CD14-positive monocyte (primary cell): Measurements from ENCODE around the gene SORBS2. TPM values are rescaled to one million over a fixed set of nuclear protein-coding genes. Genes with fewer than 3 reads are reported as not detected.

Experiments used
- DNase-seq, 3 donors: peaks; one replicate each; pipeline ENCODE4 v3.0.0-alpha.2; 2011 to 2022
- H2AFZ ChIP-seq: 2 replicates; pipeline ENCODE4 v1.6.0; 2012; ENCODE audit warnings: mild to moderate bottlenecking, low read depth, low read length, inconsistent platforms; ENCODE audit not compliant: insufficient read depth, poor library complexity, severe bottlenecking
- H3K27ac ChIP-seq, 2 donors: 1 replicate in 1 of 2; 2 replicates in 1 of 2; pipeline ENCODE4 v1.5.1; 2012 to 2013; ENCODE audit warnings: low read length in 2 of 2, control low read depth in 1 of 2, inconsistent platforms in 1 of 2, low read depth in 1 of 2, mild to moderate bottlenecking in 1 of 2
- H3K27me3 ChIP-seq, 2 donors: one replicate each; pipeline versions ENCODE4 v1.6.0 to v1.6.1; 2011 to 2013; ENCODE audit warnings: low read length in 2 of 2; ENCODE audit not compliant: control insufficient read depth in 2 of 2, insufficient read depth in 2 of 2
- H3K36me3 ChIP-seq, 2 donors: replicated peaks in 1 of 2; 1 replicate in 1 of 2; 2 replicates in 1 of 2; pipeline versions ENCODE4 v1.5.1 to v1.6.1; 2012 to 2013; ENCODE audit warnings: low read length in 2 of 2, control low read depth in 1 of 2, inconsistent platforms in 1 of 2, mild to moderate bottlenecking in 1 of 2; ENCODE audit not compliant: insufficient read depth in 2 of 2, control insufficient read depth in 1 of 2
- H3K4me1 ChIP-seq, 2 donors: 1 replicate in 1 of 2; 2 replicates in 1 of 2; pipeline versions ENCODE4 v1.5.1 to v1.6.1; 2012 to 2013; ENCODE audit warnings: low read length in 2 of 2, control low read depth in 1 of 2, inconsistent platforms in 1 of 2, mild to moderate bottlenecking in 1 of 2, moderate library complexity in 1 of 2; ENCODE audit not compliant: insufficient read depth in 2 of 2, control insufficient read depth in 1 of 2
- H3K4me2 ChIP-seq: replicated peaks from 2 replicates; pipeline ENCODE3; 2012; ENCODE audit warnings: low read length, moderate library complexity, mild to moderate bottlenecking; ENCODE audit not compliant: poor library complexity, severe bottlenecking; ENCODE audit errors: extremely low read depth
- H3K4me3 ChIP-seq, 3 experiments: fragments of 200-600 bp in 1 of 3; sonication (generic) in 1 of 3; replicated peaks in 1 of 3; 1 replicate in 2 of 3; 2 replicates in 1 of 3; pipeline ENCODE4 v1.5.1; 2011 to 2013; ENCODE audit warnings: low read length in 3 of 3, mild to moderate bottlenecking in 3 of 3, control low read depth in 2 of 3, low read depth in 2 of 3, inconsistent platforms in 1 of 3, moderate library complexity in 1 of 3
- H3K79me2 ChIP-seq: 2 replicates; pipeline ENCODE4 v1.6.0; 2012; ENCODE audit warnings: mild to moderate bottlenecking, control low read depth, inconsistent platforms, low read length, moderate library complexity; ENCODE audit not compliant: insufficient read depth
- H3K9ac ChIP-seq: 2 replicates; pipeline ENCODE4 v1.6.0; 2017; ENCODE audit warnings: low read length, mild to moderate bottlenecking; ENCODE audit not compliant: insufficient read depth, poor library complexity, severe bottlenecking
- H3K9me3 ChIP-seq, 2 donors: replicated peaks in 1 of 2; 1 replicate in 1 of 2; 2 replicates in 1 of 2; pipeline versions ENCODE4 v1.5.1 to v1.6.1; 2012 to 2013; ENCODE audit warnings: low read length in 2 of 2, control low read depth in 1 of 2; ENCODE audit not compliant: control insufficient read depth in 1 of 2, insufficient read depth in 1 of 2
- H4K20me1 ChIP-seq: 2 replicates; pipeline ENCODE4 v1.6.0; 2012; ENCODE audit warnings: mild to moderate bottlenecking, low read length, control low read depth, moderate library complexity; ENCODE audit not compliant: insufficient read depth
- H3K27ac Mint-ChIP-seq, 7 donors: one replicate each; pipeline ENCODE4 v1.8.0; 2020; ENCODE audit warnings: mild to moderate bottlenecking in 7 of 7, mixed read lengths in 7 of 7, moderate library complexity in 6 of 7, inconsistent platforms in 2 of 7
- H3K27me3 Mint-ChIP-seq, 3 donors: one replicate each; pipeline ENCODE4 v1.8.0; 2021 to 2022; ENCODE audit warnings: low read depth in 3 of 3, mild to moderate bottlenecking in 3 of 3, mixed read lengths in 3 of 3, moderate library complexity in 3 of 3, inconsistent platforms in 1 of 3
- H3K36me3 Mint-ChIP-seq, 2 donors: one replicate each; pipeline ENCODE4 v1.8.0; 2020; ENCODE audit warnings: mixed read lengths in 2 of 2, inconsistent platforms in 1 of 2, mild to moderate bottlenecking in 1 of 2
- H3K4me1 Mint-ChIP-seq: one replicate; pipeline ENCODE4 v1.8.0; 2020; ENCODE audit warnings: mild to moderate bottlenecking, mixed read lengths
- H3K4me3 Mint-ChIP-seq, 2 donors: one replicate each; pipeline ENCODE4 v1.8.0; 2020; ENCODE audit warnings: mild to moderate bottlenecking in 2 of 2, mixed read lengths in 2 of 2, moderate library complexity in 1 of 2
- H3K9me3 Mint-ChIP-seq, 7 donors: one replicate each; pipeline ENCODE4 v1.8.0; 2020 to 2022; ENCODE audit warnings: mixed read lengths in 7 of 7, mild to moderate bottlenecking in 6 of 7, moderate library complexity in 6 of 7, inconsistent platforms in 2 of 7
- CTCF ChIP-seq: fragments of 200-600 bp; IDR thresholded peaks from one replicate; pipeline ENCODE4 v1.8.0; 2022; ENCODE audit warnings: antibody characterized with exemption, mild to moderate bottlenecking
- WGBS: methylation state at CpG from one replicate; pipeline ENCODE4 v1.1.5; 2013; ENCODE audit warnings: missing lambda C conversion rate; ENCODE audit not compliant: insufficient coverage; 5-methylcytosine and 5-hydroxymethylcytosine counted together
- intact Hi-C, 2 donors: fragments of 100-400 bp; cut with micrococcal nuclease; formaldehyde crosslinking; loops; one replicate each; pipeline versions ENCODE4 v1.15.0 to v1.15.1; 2023
- polyA plus RNA-seq, 3 donors: library from polyadenylated mRNA; depleted of rRNA in 1 of 3; unstranded in 2 of 3; stranded (reverse) in 1 of 3; fragments of 300-500 nt in 2 of 3; fragments of >200 nt in 1 of 3; fragmentation: Illumina TruSeq in 2 of 3; gene quantifications; 1 replicate in 2 of 3; 2 replicates in 1 of 3; pipeline ENCODE4 v1.2.3, GENCODE V29; 2012 to 2021

SORBS2 gene
- polyA plus RNA-seq, 3 donors = not detected

DNA sequence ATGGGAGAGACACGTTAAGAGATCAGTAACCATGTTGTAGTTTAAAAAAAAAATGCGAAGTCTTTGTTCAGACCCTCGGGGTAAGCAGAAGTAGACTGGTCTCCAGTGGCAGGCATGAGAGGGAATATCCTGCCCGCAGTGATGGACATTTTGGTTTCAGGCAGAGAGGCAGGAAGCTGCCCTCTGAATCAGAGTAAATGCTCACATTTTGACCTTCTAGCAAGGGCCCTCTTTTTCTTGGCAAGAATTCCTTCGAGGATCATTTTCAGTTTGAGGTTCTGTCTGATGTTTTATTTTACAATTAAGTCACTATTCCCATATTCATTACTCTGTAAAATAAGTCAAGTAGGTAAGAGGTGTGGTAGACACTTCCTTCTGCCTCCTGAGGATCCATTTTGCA lies 28.4 kb downstream of the SORBS2 start:
- TF ChIP-seq CTCF = no peak
- no peak overlapping the region for H3K4me2 ChIP-seq
- Mint-ChIP-seq H3K9me3 (peaks cover 0 to 5% (median 0%) of the 10 kb centered on the region in 7 donors), H3K27ac (no peak overlapping the region), H3K4me3 (no peak overlapping the region), H3K27me3 (peaks cover 0 to 5% (median 1%) of the 10 kb centered on the region in 3 donors), H3K36me3 (no peaks in the 10 kb centered on the region), H3K4me1 (no peaks in the 10 kb centered on the region)
- H4K20me1 ChIP-seq = no peaks in the 10 kb centered on the region
- H3K4me1 ChIP-seq = no peaks in the 10 kb centered on the region
- no peak overlapping the region for H3K4me3 ChIP-seq
- intact Hi-C loops = no loop called here
- no peak for DNase-seq
- no peaks in the 10 kb centered on the region for H3K36me3 ChIP-seq
- no peak overlapping the region for H2AFZ ChIP-seq
- 72% methylated on average over 2 of the region's 5 CpGs for WGBS
- no peak overlapping the region for H3K27ac ChIP-seq
- no peak overlapping the region for H3K9ac ChIP-seq
- no peaks in the 10 kb centered on the region for H3K9me3 ChIP-seq
- H3K27me3 ChIP-seq = no peaks in the 10 kb centered on the region
- H3K79me2 ChIP-seq = no peaks in the 10 kb centered on the region

DNA sequence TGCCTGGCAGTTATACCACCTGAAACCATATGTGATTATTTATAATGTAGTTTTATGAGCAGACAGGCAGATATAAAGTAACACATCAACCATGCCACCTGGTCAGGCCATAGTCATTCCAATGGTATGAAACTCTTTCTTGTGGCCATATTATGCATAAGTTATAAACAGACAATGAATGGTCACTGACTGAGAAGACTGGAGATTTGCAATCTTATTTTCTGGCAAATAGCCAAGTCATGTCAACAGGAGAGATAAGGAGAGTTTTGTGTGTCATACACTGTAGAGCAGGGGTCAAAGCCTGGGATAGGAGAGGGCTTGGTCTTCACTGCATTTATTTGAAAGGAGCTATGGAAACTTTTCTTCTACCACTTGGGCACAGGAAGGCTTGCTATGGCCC lies 29.5 kb downstream of the SORBS2 start:
- Mint-ChIP-seq H3K9me3 (peaks cover 0 to 5% (median 0%) of the 10 kb centered on the region in 7 donors), H3K4me3 (no peak overlapping the region), H3K27ac (no peak overlapping the region), H3K36me3 (no peaks in the 10 kb centered on the region), H3K4me1 (no peaks in the 10 kb centered on the region), H3K27me3 (peaks cover 0 to 5% (median under 1%) of the 10 kb centered on the region in 3 donors)
- intact Hi-C loops = no loop called here
- Histone ChIP-seq H2AFZ (no peak overlapping the region), H3K4me2 (no peak overlapping the region), H3K27me3 (no peaks in the 10 kb centered on the region), H3K4me3 (no peak overlapping the region), H3K36me3 (no peaks in the 10 kb centered on the region), H3K4me1 (no peaks in the 10 kb centered on the region), H3K27ac (no peak overlapping the region), H4K20me1 (no peaks in the 10 kb centered on the region), H3K9me3 (no peaks in the 10 kb centered on the region), H3K79me2 (no peaks in the 10 kb centered on the region), H3K9ac (no peak overlapping the region)
- no peak for TF ChIP-seq CTCF
- no peak for DNase-seq
